Cardiac muscle cell (in vitro differentiated cells and primary cell): ENCODE results near the gene RERE. TPM values are rescaled to one million over a fixed set of nuclear protein-coding genes. Genes with fewer than 3 reads are reported as not detected.

Source experiments
- DNase-seq, 2 donors: peaks; one replicate each; pipeline versions ENCODE4 v3.0.0 to v3.0.0-alpha.2; 2010 to 2017; ENCODE audit warnings: low read depth in 1 of 2, low spot score in 1 of 2
- H3K27ac ChIP-seq: fragments of 200-600 bp; sonication (generic); 2 replicates; pipeline ENCODE4 v1.5.1; 2016
- H3K27me3 ChIP-seq: fragments of 200-600 bp; sonication (generic); 2 replicates; pipeline ENCODE4 v1.6.0; 2016; ENCODE audit warnings: control low read depth
- H3K36me3 ChIP-seq: fragments of 200-600 bp; sonication (generic); 2 replicates; pipeline ENCODE4 v1.5.1; 2016; ENCODE audit warnings: control low read depth
- H3K4me1 ChIP-seq: fragments of 200-600 bp; sonication (generic); 2 replicates; pipeline ENCODE4 v1.8.1; 2017; ENCODE audit warnings: low read depth, mild to moderate bottlenecking, mixed run types
- H3K4me3 ChIP-seq: fragments of 200-600 bp; sonication (generic); 2 replicates; pipeline ENCODE4 v1.5.1; 2016; ENCODE audit warnings: mild to moderate bottlenecking
- H3K9me3 ChIP-seq: fragments of 200-600 bp; sonication (generic); 2 replicates; pipeline ENCODE4 v1.5.1; 2017; ENCODE audit warnings: low read depth, mild to moderate bottlenecking, control low read depth
- CTCF ChIP-seq: IDR thresholded peaks from 2 replicates; pipeline ENCODE4 v1.5.1; 2012; ENCODE audit warnings: low read depth, mild to moderate bottlenecking, low read length
- polyA plus RNA-seq: library from polyadenylated mRNA; unstranded; fragments of >200 nt; fragmentation: Nextera tagmentation; extraction: Ambion mirVana; gene quantifications from 2 replicates; pipeline ENCODE4 v1.2.1, GENCODE V29; 2016
- total RNA-seq: library from RNA; depleted of rRNA; stranded (reverse); fragments of >200 nt; gene quantifications from 2 replicates; pipeline ENCODE4 v1.2.3, GENCODE V29; 2016

The RERE gene
- total and polyA plus RNA-seq, 2 experiments from 2014 or later, result 72.5 to 81.0 TPM

- Histone ChIP-seq H3K9me3 (no peaks in the 10 kb centered on the region), H3K27ac (peak overlapping the region; percentile 98), H3K4me3 (peak overlapping the region; percentile 100), H3K36me3 (no peaks in the 10 kb centered on the region), H3K27me3 (no peaks in the 10 kb centered on the region), H3K4me1 (peaks cover 15% of the 10 kb centered on the region)
- TF ChIP-seq CTCF, result no peak
- peak in 1 of 2 donors; percentile 40 for DNase-seq
Measured at GRCh38 chr1:8816264-8816663, 1.2 kb downstream of the RERE start.

- Histone ChIP-seq H3K27ac (peak overlapping the region; percentile 98), H3K36me3 (no peaks in the 10 kb centered on the region), H3K4me1 (peaks cover 15% of the 10 kb centered on the region), H3K27me3 (no peaks in the 10 kb centered on the region), H3K4me3 (peak overlapping the region; percentile 100), H3K9me3 (no peaks in the 10 kb centered on the region)
- TF ChIP-seq CTCF, result no peak
- DNase-seq, result peak; percentile 41 to 46
Measured at GRCh38 chr1:8815582-8816151, 1.8 kb downstream of the RERE start.

GRCh38 chr1:8814865-8815264 lies 2.6 kb downstream of the RERE start:
- DNase-seq, result peak in 1 of 2 donors; percentile 48
- no peaks in the 10 kb centered on the region for H3K27me3 ChIP-seq
- no peaks in the 10 kb centered on the region for H3K36me3 ChIP-seq
- peak; percentile 19 for TF ChIP-seq CTCF
- H3K4me3 ChIP-seq, result peak overlapping the region; percentile 100
- H3K27ac ChIP-seq, result peak overlapping the region; percentile 98
- peaks cover 15% of the 10 kb centered on the region for H3K4me1 ChIP-seq
- H3K9me3 ChIP-seq, result no peaks in the 10 kb centered on the region

- no peak overlapping the region for H3K27ac ChIP-seq
- H3K4me1 ChIP-seq, result peaks cover 15% of the 10 kb centered on the region
- H3K27me3 ChIP-seq, result no peaks in the 10 kb centered on the region
- H3K9me3 ChIP-seq, result no peaks in the 10 kb centered on the region
- TF ChIP-seq CTCF, result no peak
- no peak for DNase-seq
- no peak overlapping the region for H3K4me3 ChIP-seq
- H3K36me3 ChIP-seq, result no peaks in the 10 kb centered on the region
Measured at GRCh38 chr1:8813991-8814390, 3.4 kb downstream of the RERE start.

- no peak for TF ChIP-seq CTCF
- H3K4me3 ChIP-seq, result no peak overlapping the region
- peaks cover 15% of the 10 kb centered on the region for H3K4me1 ChIP-seq
- peak in 1 of 2 donors; percentile 60 for DNase-seq
- no peaks in the 10 kb centered on the region for H3K9me3 ChIP-seq
- H3K27ac ChIP-seq, result no peak overlapping the region
- H3K36me3 ChIP-seq, result no peaks in the 10 kb centered on the region
- H3K27me3 ChIP-seq, result no peaks in the 10 kb centered on the region
Measured at GRCh38 chr1:8813016-8813763, 4.2 kb downstream of the RERE start.
